SK-N-SH treated with all-trans-retinoic acid at 6 μM for 48 hours (cell line): ENCODE measurements around the gene HSPG2.

Experiments
- ATAC-seq: fragments of 200-7000 bp; cut with Tn5 transposase; 3 replicates; pipeline ENCODE4 v1.9.1; 2020; ENCODE audit warnings: mild to moderate bottlenecking, moderate library complexity
- ARNTL ChIP-seq: fragments of 450-650 bp; formaldehyde crosslinking; IDR thresholded peaks from 2 replicates; pipeline ENCODE4 v1.5.0; 2020; ENCODE audit warnings: low read depth, mild to moderate bottlenecking, moderate library complexity, borderline replicate concordance
- BACH2 ChIP-seq: fragments of 250-450 bp; sonication (Bioruptor Pico); IDR thresholded peaks from 2 replicates; pipeline ENCODE4 v1.9.0; 2021; ENCODE audit warnings: mild to moderate bottlenecking, borderline replicate concordance
- CSDC2 ChIP-seq: fragments of 250-450 bp; sonication (Bioruptor Pico); IDR thresholded peaks from 2 replicates; pipeline ENCODE4 v1.5.0; 2020; ENCODE audit warnings: mild to moderate bottlenecking, moderate library complexity
- ESRRG ChIP-seq: fragments of 250-450 bp; sonication (Bioruptor Pico); IDR thresholded peaks from 2 replicates; pipeline ENCODE4 v1.6.1; 2021; ENCODE audit warnings: mild to moderate bottlenecking
- GLIS3 ChIP-seq: fragments of 250-450 bp; sonication (Bioruptor Pico); IDR thresholded peaks from 2 replicates; pipeline ENCODE4 v1.5.0; 2020; ENCODE audit warnings: mild to moderate bottlenecking, moderate library complexity
- ISL1 ChIP-seq: fragments of 250-450 bp; sonication (Bioruptor Pico); IDR thresholded peaks from 2 replicates; pipeline ENCODE4 v2.1.2; 2022; ENCODE audit warnings: mild to moderate bottlenecking, moderate library complexity
- OSR1 ChIP-seq: fragments of 250-450 bp; sonication (Bioruptor Pico); IDR thresholded peaks from 2 replicates; pipeline ENCODE4 v1.8.0; 2022; ENCODE audit warnings: moderate library complexity, mild to moderate bottlenecking, inconsistent platforms
- PPARA ChIP-seq: fragments of 250-450 bp; sonication (Bioruptor Pico); IDR thresholded peaks from 2 replicates; pipeline ENCODE4 v1.5.0; 2020; ENCODE audit warnings: mild to moderate bottlenecking, borderline replicate concordance
- RARB ChIP-seq: fragments of 250-450 bp; sonication (Bioruptor Pico); IDR thresholded peaks from 2 replicates; pipeline ENCODE4 v1.8.0; 2021; ENCODE audit warnings: mild to moderate bottlenecking, moderate library complexity
- SNAI2 ChIP-seq: fragments of 250-450 bp; sonication (Bioruptor Pico); IDR thresholded peaks from 2 replicates; pipeline ENCODE4 v1.5.0; 2020; ENCODE audit warnings: mild to moderate bottlenecking, moderate library complexity
- TCF4 ChIP-seq: fragments of 250-450 bp; sonication (Bioruptor Pico); IDR thresholded peaks from 2 replicates; pipeline ENCODE4 v1.8.0; 2021; ENCODE audit warnings: mild to moderate bottlenecking, moderate library complexity, borderline replicate concordance
- TOX ChIP-seq: fragments of 250-450 bp; sonication (Bioruptor Pico); IDR thresholded peaks from 2 replicates; pipeline ENCODE4 v1.8.0; 2021; ENCODE audit warnings: mild to moderate bottlenecking, moderate library complexity, borderline replicate concordance
- ZFP3 ChIP-seq: fragments of 250-450 bp; sonication (Bioruptor Pico); IDR thresholded peaks from 2 replicates; pipeline ENCODE4 v1.5.0; 2020; ENCODE audit warnings: mild to moderate bottlenecking, moderate library complexity
- ZFP30 ChIP-seq: fragments of 450-650 bp; formaldehyde crosslinking; IDR thresholded peaks from 2 replicates; pipeline ENCODE4 v1.5.0; 2022; ENCODE audit warnings: mild to moderate bottlenecking, moderate library complexity
- ZNF565 ChIP-seq: fragments of 450-650 bp; formaldehyde crosslinking; conservative IDR thresholded peaks from 2 replicates; pipeline ENCODE4 v1.5.0; 2020; ENCODE audit warnings: low read depth, mild to moderate bottlenecking, moderate library complexity
- ZNF8 ChIP-seq: fragments of 450-650 bp; formaldehyde crosslinking; IDR thresholded peaks from 2 replicates; pipeline ENCODE4 v1.5.0; 2020; ENCODE audit warnings: mild to moderate bottlenecking, moderate library complexity
- TF ChIP-seq, protein P1 (sequence below): fragments of 250-450 bp; sonication (Bioruptor Pico); IDR thresholded peaks from 2 replicates; pipeline ENCODE4 v1.5.1; 2021; ENCODE audit warnings: mild to moderate bottlenecking, moderate library complexity
- TF ChIP-seq, protein P2 (sequence below): fragments of 250-450 bp; sonication (Bioruptor Pico); IDR thresholded peaks from 2 replicates; pipeline ENCODE4 v1.8.0; 2021; ENCODE audit warnings: low read depth, mild to moderate bottlenecking, moderate library complexity, borderline replicate concordance
- TF ChIP-seq, protein P3 (sequence below): fragments of 250-450 bp; sonication (Bioruptor Pico); IDR thresholded peaks from 2 replicates; pipeline ENCODE4 v1.5.1; 2020; ENCODE audit warnings: low read depth, mild to moderate bottlenecking, moderate library complexity
- TF ChIP-seq, protein P4 (sequence below): fragments of 250-450 bp; sonication (Bioruptor Pico); IDR thresholded peaks from 2 replicates; pipeline ENCODE4 v1.8.0; 2020; ENCODE audit warnings: mild to moderate bottlenecking, moderate library complexity, borderline replicate concordance

The HSPG2 gene

DNA sequence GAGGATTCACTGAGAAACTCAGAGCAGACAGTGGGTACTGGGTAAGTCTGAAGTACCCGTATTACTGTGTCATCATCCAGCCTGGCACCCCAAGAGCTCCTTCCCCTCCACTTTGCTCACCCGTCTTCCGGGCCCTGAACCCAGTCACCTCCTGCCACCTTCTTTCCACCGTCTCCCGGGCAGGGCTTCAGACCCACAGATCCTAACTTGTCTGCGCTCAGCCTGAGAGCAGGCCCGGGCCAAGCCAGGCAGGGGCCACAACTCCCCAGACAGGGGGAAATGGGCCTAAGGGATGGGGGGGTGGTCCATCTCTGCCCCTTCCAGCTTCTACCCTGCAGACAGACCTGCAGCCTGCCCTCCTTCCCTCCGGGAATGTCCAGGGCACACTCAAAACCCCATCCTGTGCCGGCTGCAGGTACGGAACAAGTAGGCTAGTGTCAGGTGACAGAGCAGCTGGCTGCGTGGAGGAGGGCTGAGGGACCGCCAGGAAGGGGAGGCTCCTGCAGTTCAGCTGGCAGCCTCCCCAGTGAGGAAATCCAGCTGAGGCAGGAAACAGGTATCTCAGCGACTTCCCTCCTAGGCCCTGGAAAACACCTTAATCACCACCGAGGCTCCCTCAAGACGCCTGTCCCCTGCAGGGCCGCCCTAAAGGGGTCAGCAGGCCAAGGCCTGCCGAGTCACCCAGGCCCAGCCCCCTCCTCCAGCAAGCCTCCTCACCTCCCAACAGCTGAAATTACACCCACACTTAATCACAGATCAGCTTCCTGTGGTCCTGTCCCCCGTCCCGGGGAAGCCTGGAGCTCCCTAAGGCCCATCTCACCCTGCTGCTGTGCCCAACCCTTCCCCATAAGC, 3.5 kb downstream of the HSPG2 start:
- ATAC-seq = no peak
- TF ChIP-seq ZNF565 (CRISPR knock-in tag) = no peak
- TF ChIP-seq RARB (CRISPR knock-in tag) = no peak
- TF ChIP-seq, protein P1, sequence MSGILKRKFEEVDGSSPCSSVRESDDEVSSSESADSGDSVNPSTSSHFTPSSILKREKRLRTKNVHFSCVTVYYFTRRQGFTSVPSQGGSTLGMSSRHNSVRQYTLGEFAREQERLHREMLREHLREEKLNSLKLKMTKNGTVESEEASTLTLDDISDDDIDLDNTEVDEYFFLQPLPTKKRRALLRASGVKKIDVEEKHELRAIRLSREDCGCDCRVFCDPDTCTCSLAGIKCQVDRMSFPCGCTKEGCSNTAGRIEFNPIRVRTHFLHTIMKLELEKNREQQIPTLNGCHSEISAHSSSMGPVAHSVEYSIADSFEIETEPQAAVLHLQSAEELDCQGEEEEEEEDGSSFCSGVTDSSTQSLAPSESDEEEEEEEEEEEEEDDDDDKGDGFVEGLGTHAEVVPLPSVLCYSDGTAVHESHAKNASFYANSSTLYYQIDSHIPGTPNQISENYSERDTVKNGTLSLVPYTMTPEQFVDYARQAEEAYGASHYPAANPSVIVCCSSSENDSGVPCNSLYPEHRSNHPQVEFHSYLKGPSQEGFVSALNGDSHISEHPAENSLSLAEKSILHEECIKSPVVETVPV (CRISPR knock-in tag) = no peak
- TF ChIP-seq, protein P2, sequence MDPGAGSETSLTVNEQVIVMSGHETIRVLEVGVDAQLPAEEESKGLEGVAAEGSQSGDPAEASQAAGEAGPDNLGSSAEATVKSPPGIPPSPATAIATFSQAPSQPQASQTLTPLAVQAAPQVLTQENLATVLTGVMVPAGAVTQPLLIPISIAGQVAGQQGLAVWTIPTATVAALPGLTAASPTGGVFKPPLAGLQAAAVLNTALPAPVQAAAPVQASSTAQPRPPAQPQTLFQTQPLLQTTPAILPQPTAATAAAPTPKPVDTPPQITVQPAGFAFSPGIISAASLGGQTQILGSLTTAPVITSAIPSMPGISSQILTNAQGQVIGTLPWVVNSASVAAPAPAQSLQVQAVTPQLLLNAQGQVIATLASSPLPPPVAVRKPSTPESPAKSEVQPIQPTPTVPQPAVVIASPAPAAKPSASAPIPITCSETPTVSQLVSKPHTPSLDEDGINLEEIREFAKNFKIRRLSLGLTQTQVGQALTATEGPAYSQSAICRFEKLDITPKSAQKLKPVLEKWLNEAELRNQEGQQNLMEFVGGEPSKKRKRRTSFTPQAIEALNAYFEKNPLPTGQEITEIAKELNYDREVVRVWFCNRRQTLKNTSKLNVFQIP (CRISPR knock-in tag) = no peak
- TF ChIP-seq ZNF8 (CRISPR knock-in tag) = no peak
- no peak for TF ChIP-seq ZFP30 (CRISPR knock-in tag)
- TF ChIP-seq, all 23 proteins: peak for 0

DNA sequence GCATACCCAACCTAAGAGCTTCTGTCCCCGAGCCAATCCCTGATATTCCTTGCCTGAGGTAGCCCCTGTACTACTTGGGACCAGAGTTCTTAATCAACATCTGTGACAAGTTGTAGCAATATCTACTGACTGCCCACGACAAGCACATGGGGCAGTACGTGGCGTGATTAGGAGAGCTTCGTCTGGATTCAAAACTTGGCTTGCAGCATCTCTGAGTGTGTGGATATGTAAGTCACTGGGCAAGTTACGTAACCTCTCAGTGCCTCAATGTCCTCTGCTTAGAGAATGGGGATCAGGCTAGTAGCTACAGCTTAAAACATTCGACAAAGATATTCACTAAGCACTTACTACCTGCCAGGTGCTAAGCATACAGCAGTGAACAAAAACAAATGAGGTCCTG, 5.0 kb downstream of the HSPG2 start:
- no peak for TF ChIP-seq ZNF8 (CRISPR knock-in tag)
- no peak for ATAC-seq

DNA sequence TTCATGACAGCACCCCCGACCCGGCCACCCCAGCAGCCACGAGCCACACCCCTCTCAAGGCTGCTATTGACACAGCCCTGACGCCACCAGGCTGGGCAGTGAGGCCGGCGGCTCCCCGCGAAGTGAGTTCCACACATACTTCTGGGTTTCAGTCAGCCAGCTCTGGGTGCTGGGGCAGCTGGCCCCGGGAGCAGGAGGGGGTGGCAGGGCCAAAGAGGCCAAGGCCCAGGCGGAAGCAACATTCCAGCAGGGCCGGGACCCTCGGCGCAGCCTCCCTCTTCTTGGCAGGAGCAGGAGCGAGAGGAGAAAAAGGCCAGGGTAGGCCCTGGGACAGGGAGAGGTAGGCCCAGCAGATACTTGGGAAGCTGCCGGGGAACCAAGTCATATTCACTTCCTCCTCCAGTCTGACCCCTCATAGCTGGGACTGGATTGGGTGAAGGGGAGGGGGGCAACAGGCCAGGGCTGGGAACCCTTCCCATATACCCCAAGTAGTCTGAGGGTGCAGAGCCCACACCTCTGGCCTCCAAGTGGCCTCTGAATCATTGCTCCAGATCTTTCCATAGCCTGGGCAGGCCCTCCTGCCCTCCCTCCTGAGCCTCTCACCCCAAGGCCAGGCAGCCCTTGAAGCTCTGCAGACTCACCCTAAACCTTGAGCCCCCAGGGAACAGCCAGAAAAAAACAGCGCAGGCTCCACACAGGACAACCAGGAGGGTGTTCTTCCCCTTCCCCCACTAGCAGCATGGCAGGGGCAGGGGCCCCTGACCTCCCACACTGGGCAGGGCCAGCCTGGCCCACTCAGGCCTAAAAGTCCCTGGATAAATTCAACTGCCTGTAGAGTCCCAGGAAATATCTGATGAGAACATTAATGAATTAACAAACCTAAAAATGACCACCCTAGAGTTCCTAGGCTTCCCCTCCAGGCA, 5.7 kb downstream of the HSPG2 start:
- peak; percentile 88 for ATAC-seq
- TF ChIP-seq CSDC2 (CRISPR knock-in tag) (0 out of 2 replicates have a peak, but pooled peaks have one; percentile 17), ZFP3 (CRISPR knock-in tag) (peak; percentile 69; the same call in 1 of the 2 replicates), OSR1 (CRISPR knock-in tag) (no peak), RARB (CRISPR knock-in tag) (no peak), ESRRG (0 out of 2 replicates have a peak, but pooled peaks have one; percentile 25), ISL1 (CRISPR knock-in tag) (no peak)

DNA sequence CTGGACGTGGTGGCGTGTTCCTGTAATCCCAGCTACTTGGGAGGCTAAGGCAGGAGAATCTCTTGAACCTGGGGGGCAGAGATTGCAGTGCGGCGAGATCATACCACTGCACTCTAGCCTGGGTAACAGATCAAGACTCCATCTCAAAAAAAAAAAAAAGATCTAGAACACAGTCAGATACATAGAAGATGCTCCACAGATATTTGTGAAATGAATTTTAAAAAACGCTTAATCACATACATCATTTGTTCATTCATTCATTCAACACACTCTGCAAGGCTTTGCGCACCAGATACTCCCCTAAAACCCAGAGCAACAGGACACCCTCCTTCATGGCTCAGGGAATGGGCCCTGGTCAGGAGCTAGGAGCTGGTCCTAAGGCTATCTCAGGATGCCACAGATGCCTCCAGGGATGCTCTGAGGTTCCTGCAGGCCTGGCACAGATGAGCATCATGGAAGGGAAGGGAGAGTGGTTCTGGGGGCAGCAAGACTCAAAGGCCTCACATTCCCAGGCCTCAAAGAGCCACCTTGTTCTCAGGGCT, 6.4 kb downstream of the HSPG2 start:
- ATAC-seq = peak; percentile 53
- TF ChIP-seq ZNF8 (CRISPR knock-in tag) (no peak), PPARA (CRISPR knock-in tag) (no peak), TCF4 (no peak), BACH2 (CRISPR knock-in tag) (no peak), RARB (CRISPR knock-in tag) (no peak), ISL1 (CRISPR knock-in tag) (no peak), TOX (no peak), SNAI2 (CRISPR knock-in tag) (no peak), ESRRG (no peak), GLIS3 (no peak), ZFP30 (CRISPR knock-in tag) (no peak), CSDC2 (CRISPR knock-in tag) (no peak), ARNTL (CRISPR knock-in tag) (no peak)
- TF ChIP-seq, protein P3, sequence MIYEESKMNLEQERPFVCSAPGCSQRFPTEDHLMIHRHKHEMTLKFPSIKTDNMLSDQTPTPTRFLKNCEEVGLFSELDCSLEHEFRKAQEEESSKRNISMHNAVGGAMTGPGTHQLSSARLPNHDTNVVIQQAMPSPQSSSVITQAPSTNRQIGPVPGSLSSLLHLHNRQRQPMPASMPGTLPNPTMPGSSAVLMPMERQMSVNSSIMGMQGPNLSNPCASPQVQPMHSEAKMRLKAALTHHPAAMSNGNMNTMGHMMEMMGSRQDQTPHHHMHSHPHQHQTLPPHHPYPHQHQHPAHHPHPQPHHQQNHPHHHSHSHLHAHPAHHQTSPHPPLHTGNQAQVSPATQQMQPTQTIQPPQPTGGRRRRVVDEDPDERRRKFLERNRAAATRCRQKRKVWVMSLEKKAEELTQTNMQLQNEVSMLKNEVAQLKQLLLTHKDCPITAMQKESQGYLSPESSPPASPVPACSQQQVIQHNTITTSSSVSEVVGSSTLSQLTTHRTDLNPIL = no peak
- TF ChIP-seq, protein P1 (CRISPR knock-in tag) = no peak
- TF ChIP-seq, protein P4, sequence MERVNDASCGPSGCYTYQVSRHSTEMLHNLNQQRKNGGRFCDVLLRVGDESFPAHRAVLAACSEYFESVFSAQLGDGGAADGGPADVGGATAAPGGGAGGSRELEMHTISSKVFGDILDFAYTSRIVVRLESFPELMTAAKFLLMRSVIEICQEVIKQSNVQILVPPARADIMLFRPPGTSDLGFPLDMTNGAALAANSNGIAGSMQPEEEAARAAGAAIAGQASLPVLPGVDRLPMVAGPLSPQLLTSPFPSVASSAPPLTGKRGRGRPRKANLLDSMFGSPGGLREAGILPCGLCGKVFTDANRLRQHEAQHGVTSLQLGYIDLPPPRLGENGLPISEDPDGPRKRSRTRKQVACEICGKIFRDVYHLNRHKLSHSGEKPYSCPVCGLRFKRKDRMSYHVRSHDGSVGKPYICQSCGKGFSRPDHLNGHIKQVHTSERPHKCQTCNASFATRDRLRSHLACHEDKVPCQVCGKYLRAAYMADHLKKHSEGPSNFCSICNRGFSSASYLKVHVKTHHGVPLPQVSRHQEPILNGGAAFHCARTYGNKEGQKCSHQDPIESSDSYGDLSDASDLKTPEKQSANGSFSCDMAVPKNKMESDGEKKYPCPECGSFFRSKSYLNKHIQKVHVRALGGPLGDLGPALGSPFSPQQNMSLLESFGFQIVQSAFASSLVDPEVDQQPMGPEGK = no peak
